ENCODE measurements around the gene OGDHL.

DNA sequence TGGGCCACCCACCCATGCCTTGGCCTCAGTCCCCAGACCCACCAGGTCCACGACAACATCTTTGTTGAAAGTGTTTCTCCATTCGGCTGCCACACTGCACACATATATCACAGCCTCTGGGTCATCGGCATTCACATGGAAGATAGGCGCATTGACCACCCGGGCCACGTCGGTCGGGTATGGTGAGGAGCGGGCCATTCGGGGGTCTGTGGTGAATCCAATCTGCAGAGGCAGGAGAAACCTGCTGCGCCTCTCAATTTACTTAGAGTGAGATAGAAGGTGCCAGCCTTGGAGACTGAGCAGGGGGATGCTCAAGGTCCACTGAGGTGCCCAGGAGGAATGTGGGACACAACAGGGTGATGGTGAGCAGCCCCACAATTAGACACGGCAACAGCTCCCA lies 16.4 kb downstream of the OGDHL start:
- TF ChIP-seq EZH2 (IDR thresholded peaks at IDR 0.05) (no peak), POLR2AphosphoS5 (IDR thresholded peaks at IDR 0.05; ENCODE audit: borderline replicate concordance, low read depth, low read length) (no peak), FOXP2 (optimal IDR thresholded peaks at IDR 0.05; ENCODE audit: control extremely low read depth, extremely low read length, insufficient read depth) (no peak)
